ENCODE measurements around the gene AARS1.
"Not testable (repeated sequence)": the region's sequence is repeated elsewhere in the genome, so short reads cannot be mapped to it uniquely, and the experiment has no call there.

DNA sequence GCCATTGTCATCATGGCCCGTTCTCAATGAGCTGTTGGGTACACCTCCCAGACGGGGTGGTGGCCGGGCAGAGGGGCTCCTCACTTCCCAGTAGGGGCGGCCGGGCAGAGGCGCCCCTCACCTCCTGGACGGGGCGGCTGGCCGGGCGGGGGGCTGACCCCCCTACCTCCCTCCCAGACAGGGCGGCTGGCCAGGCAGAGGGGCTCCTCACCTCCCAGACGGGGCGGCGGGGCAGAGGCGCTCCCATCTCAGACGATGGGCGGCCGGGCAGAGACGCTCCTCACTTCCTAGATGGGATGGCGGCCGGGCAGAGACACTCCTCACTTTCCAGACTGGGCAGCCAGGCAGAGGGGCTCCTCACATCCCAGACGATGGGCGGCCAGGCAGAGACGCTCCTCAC lies 64.7 kb downstream of the AARS1 start:
- TF ChIP-seq, protein P1, sequence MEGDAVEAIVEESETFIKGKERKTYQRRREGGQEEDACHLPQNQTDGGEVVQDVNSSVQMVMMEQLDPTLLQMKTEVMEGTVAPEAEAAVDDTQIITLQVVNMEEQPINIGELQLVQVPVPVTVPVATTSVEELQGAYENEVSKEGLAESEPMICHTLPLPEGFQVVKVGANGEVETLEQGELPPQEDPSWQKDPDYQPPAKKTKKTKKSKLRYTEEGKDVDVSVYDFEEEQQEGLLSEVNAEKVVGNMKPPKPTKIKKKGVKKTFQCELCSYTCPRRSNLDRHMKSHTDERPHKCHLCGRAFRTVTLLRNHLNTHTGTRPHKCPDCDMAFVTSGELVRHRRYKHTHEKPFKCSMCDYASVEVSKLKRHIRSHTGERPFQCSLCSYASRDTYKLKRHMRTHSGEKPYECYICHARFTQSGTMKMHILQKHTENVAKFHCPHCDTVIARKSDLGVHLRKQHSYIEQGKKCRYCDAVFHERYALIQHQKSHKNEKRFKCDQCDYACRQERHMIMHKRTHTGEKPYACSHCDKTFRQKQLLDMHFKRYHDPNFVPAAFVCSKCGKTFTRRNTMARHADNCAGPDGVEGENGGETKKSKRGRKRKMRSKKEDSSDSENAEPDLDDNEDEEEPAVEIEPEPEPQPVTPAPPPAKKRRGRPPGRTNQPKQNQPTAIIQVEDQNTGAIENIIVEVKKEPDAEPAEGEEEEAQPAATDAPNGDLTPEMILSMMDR (conservative IDR thresholded peaks at IDR 0.05) = not testable (repeated sequence)
- TF ChIP-seq EZH2 (IDR thresholded peaks at IDR 0.05; ENCODE audit: low read depth) = not testable (repeated sequence)
